ENCODE measurements around the gene GPATCH8.

DNA sequence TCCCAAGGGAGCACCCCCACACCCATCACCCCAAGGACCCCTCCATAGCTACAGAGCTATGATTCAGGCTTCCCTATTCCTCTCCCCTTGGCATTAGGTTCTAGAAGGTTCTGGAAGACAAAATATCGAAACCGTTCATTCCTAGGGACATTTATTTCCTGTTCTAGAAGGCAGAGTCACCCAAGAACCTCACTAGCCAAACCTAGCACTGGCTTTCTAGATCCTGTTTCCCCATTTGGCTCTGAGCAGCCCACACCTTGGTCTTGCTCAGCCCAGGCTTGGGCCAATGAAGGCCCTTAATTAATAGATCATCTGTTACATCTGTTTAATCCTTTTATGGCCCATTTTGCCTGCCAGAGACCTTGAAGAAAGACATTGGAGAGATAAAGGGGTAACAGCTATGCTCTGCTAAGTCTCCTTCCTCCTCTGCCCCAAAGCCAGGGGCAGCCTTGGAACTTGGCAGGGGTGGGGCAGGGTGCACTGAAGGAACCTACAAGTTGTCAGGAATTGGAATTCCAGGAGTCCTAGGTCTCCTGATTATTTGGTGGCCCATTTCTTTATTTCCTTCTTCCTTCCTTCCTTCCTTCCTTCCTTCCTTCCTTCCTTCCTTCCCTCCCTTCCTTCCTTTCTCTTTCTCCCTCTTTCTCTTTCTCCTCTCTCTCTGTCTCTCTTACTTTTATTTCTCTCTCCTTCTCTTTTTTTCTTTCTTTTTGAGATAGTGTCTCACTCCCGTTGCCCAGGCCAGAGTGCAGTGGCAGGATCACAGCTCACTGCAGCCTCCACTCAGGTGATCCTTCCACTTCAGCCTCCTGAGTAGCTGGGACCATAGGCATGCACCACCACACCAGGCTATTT, 45.4 kb upstream of the GPATCH8 start:
- TF ChIP-seq EZH2 (IDR thresholded peaks at IDR 0.05; ENCODE audit: low read length) (no peak), CTCF (optimal IDR thresholded peaks at IDR 0.05 in 1 of 3, IDR thresholded peaks at IDR 0.05 in 1 of 3, conservative IDR thresholded peaks at IDR 0.05 in 1 of 3; ENCODE audit: extremely low read depth in 1 of 3, insufficient read depth in 2 of 3, low read length in 3 of 3) (no peak)

Data from keratinocyte (primary cell).